NT2/D1 (cell line): ENCODE data around the gene PTPN18.

Experiments used
- DNase-seq: peaks from one replicate; pipeline ENCODE4 v3.0.0-alpha.2; 2011; ENCODE audit warnings: low read depth, low spot score
- H3K27me3 ChIP-seq: 2 replicates; pipeline ENCODE4 v1.6.0; 2011; ENCODE audit warnings: mild to moderate bottlenecking; ENCODE audit not compliant: insufficient read length, insufficient read depth
- H3K36me3 ChIP-seq: 2 replicates; pipeline ENCODE4 v1.6.1; 2011; ENCODE audit warnings: mild to moderate bottlenecking, low read length, mixed read lengths; ENCODE audit not compliant: insufficient read depth, insufficient read length
- H3K4me1 ChIP-seq: 2 replicates; pipeline ENCODE4 v1.5.1; 2011; ENCODE audit not compliant: insufficient read depth, insufficient read length
- H3K4me3 ChIP-seq: 2 replicates; pipeline ENCODE4 v1.5.1; 2011; ENCODE audit warnings: low read depth; ENCODE audit not compliant: insufficient read length
- H3K9ac ChIP-seq: 2 replicates; pipeline ENCODE4 v1.6.0; 2011; ENCODE audit warnings: low read depth; ENCODE audit not compliant: insufficient read length
- H3K9me3 ChIP-seq: 2 replicates; pipeline ENCODE4 v1.5.1; 2011; ENCODE audit warnings: mild to moderate bottlenecking, low read length; ENCODE audit not compliant: insufficient read depth
- SUZ12 ChIP-seq: IDR thresholded peaks from 2 replicates; pipeline ENCODE4 v1.6.1; 2011; ENCODE audit not compliant: insufficient read length, insufficient read depth; ENCODE audit errors: extremely low read depth
- YY1 ChIP-seq: IDR thresholded peaks from 2 replicates; pipeline ENCODE4 v1.6.1; 2011; ENCODE audit not compliant: insufficient read length, insufficient read depth
- ZNF274 ChIP-seq: IDR thresholded peaks from 2 replicates; pipeline ENCODE4 v1.6.1; 2011; ENCODE audit warnings: mild to moderate bottlenecking, low read depth, low read length

PTPN18 gene

GRCh38 chr2:130385709-130386108 is 29.9 kb downstream of the PTPN18 start:
- TF ChIP-seq YY1 (no peak), SUZ12 (no peak), ZNF274 (no peak)
- no peaks in the 10 kb centered on the region; the same call in 1 of the 2 replicates for H3K9me3 ChIP-seq
- H3K4me1 ChIP-seq = no peaks in the 10 kb centered on the region
- peaks cover 3% of the 10 kb centered on the region for H3K36me3 ChIP-seq
- H3K27me3 ChIP-seq = no peaks in the 10 kb centered on the region
- H3K9ac ChIP-seq = no peak overlapping the region
- H3K4me3 ChIP-seq = no peak overlapping the region
- no peak for DNase-seq

GRCh38 chr2:130387071-130387400 is 31.2 kb downstream of the PTPN18 start:
- no peak overlapping the region for H3K9ac ChIP-seq
- TF ChIP-seq ZNF274 (no peak), SUZ12 (no peak), YY1 (no peak)
- peaks cover under 1% of the 10 kb centered on the region for H3K27me3 ChIP-seq
- DNase-seq = no peak
- no peak overlapping the region for H3K4me3 ChIP-seq
- no peaks in the 10 kb centered on the region for H3K4me1 ChIP-seq
- no peaks in the 10 kb centered on the region; the same call in 1 of the 2 replicates for H3K9me3 ChIP-seq
- H3K36me3 ChIP-seq = peaks cover 3% of the 10 kb centered on the region

- no peak for TF ChIP-seq SUZ12
- no peak for TF ChIP-seq YY1
- TF ChIP-seq ZNF274 = no peak
- Histone ChIP-seq H3K4me1 (peaks cover 2% of the 10 kb centered on the region), H3K36me3 (no peaks in the 10 kb centered on the region), H3K9me3 (no peaks in the 10 kb centered on the region), H3K9ac (no peak overlapping the region), H3K27me3 (peaks cover 4% of the 10 kb centered on the region), H3K4me3 (no peak overlapping the region)
- no peak for DNase-seq
These were observed 31.9 kb downstream of the PTPN18 start for GRCh38 chr2:130387804-130388203.

GRCh38 chr2:130388221-130388907 is 32.5 kb downstream of the PTPN18 start:
- Histone ChIP-seq H3K27me3 (peaks cover 4% of the 10 kb centered on the region), H3K36me3 (no peaks in the 10 kb centered on the region), H3K4me1 (peaks cover 4% of the 10 kb centered on the region), H3K9ac (no peak overlapping the region), H3K4me3 (no peak overlapping the region), H3K9me3 (no peaks in the 10 kb centered on the region)
- DNase-seq = no peak
- TF ChIP-seq SUZ12 (no peak), ZNF274 (no peak), YY1 (no peak)

- peaks cover 4% of the 10 kb centered on the region for H3K27me3 ChIP-seq
- no peak for DNase-seq
- no peaks in the 10 kb centered on the region for H3K9me3 ChIP-seq
- H3K36me3 ChIP-seq = no peaks in the 10 kb centered on the region
- TF ChIP-seq SUZ12 = no peak
- no peak for TF ChIP-seq ZNF274
- no peak for TF ChIP-seq YY1
- no peak overlapping the region for H3K4me3 ChIP-seq
- no peak overlapping the region for H3K9ac ChIP-seq
- H3K4me1 ChIP-seq = peaks cover 4% of the 10 kb centered on the region
These were observed 33.5 kb downstream of the PTPN18 start for GRCh38 chr2:130389358-130389757.

GRCh38 chr2:130389783-130390182 is 33.9 kb downstream of the PTPN18 start:
- no peak for TF ChIP-seq SUZ12
- peaks cover 4% of the 10 kb centered on the region for H3K27me3 ChIP-seq
- H3K4me3 ChIP-seq = no peak overlapping the region
- no peaks in the 10 kb centered on the region for H3K36me3 ChIP-seq
- H3K9me3 ChIP-seq = no peaks in the 10 kb centered on the region
- no peak overlapping the region for H3K9ac ChIP-seq
- no peak for DNase-seq
- peaks cover 4% of the 10 kb centered on the region for H3K4me1 ChIP-seq

GRCh38 chr2:130390460-130391057 is 34.7 kb downstream of the PTPN18 start:
- H3K9ac ChIP-seq = peak overlapping the region; percentile 39

More at GRCh38 chr2:130390460-130391057, 34.7 kb downstream of the PTPN18 start:
- H3K27me3 ChIP-seq = peaks cover 4% of the 10 kb centered on the region
- H3K4me3 ChIP-seq = peak overlapping the region; percentile 67
- H3K4me1 ChIP-seq = peaks cover 4% of the 10 kb centered on the region
- H3K36me3 ChIP-seq = no peaks in the 10 kb centered on the region
- DNase-seq = no peak
- no peak for TF ChIP-seq YY1
- no peak for TF ChIP-seq ZNF274
- no peak for TF ChIP-seq SUZ12
- no peaks in the 10 kb centered on the region for H3K9me3 ChIP-seq
